ENCODE results near the gene ELOVL6.

DNA sequence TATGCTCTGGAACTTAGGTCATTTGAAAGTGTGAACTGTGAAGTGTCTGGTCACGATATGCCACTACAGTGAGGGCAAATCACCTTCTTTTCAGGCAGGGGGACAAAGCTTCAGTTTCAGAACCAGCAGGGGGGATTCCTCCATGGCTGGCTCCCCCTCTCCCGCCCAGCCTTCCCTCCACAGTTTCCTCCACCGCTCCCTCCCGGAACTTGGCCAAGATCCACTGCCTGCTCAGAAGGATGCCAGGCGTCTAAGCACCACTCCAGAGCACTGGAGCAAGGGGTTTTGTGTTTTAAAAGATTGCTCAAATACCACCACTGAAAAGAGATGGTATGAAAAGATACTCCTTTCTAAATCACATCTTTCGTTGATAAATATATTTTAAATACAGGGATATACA lies 126.9 kb downstream of the ELOVL6 start:
- TF ChIP-seq, protein P1, sequence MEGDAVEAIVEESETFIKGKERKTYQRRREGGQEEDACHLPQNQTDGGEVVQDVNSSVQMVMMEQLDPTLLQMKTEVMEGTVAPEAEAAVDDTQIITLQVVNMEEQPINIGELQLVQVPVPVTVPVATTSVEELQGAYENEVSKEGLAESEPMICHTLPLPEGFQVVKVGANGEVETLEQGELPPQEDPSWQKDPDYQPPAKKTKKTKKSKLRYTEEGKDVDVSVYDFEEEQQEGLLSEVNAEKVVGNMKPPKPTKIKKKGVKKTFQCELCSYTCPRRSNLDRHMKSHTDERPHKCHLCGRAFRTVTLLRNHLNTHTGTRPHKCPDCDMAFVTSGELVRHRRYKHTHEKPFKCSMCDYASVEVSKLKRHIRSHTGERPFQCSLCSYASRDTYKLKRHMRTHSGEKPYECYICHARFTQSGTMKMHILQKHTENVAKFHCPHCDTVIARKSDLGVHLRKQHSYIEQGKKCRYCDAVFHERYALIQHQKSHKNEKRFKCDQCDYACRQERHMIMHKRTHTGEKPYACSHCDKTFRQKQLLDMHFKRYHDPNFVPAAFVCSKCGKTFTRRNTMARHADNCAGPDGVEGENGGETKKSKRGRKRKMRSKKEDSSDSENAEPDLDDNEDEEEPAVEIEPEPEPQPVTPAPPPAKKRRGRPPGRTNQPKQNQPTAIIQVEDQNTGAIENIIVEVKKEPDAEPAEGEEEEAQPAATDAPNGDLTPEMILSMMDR (IDR thresholded peaks at IDR 0.05): no peak
- no peak for TF ChIP-seq POLR2A (IDR thresholded peaks at IDR 0.05)
